HepG2 (cell line): ENCODE results near the gene TNIP1.

Experiments used
- BORCS8-MEF2B ChIP-seq: sonication (generic); formaldehyde crosslinking; IDR thresholded peaks from 2 replicates; pipeline ENCODE4 v1.8.0; 2022; ENCODE audit warnings: mild to moderate bottlenecking, missing genetic modification reagents
- CC2D1A ChIP-seq: sonication (generic); formaldehyde crosslinking; IDR thresholded peaks from 2 replicates; pipeline ENCODE4 v1.8.1; 2023; ENCODE audit warnings: mild to moderate bottlenecking, missing genetic modification reagents
- FIP1L1 ChIP-seq: fragments of 200-400 bp; formaldehyde crosslinking; IDR thresholded peaks from 2 replicates; pipeline ENCODE4 v1.6.1; 2018; ENCODE audit warnings: low read depth, mild to moderate bottlenecking, low read length, moderate library complexity, borderline replicate concordance; ENCODE audit not compliant: insufficient read depth
- HCFC1 ChIP-seq: fragments of 150-350 bp; IDR thresholded peaks from 2 replicates; pipeline ENCODE4 v1.6.1; 2014; ENCODE audit warnings: low read depth, low read length
- NR2F1 ChIP-seq, 2 experiments: fragments of 450-650 bp in 1 of 2; formaldehyde crosslinking in 1 of 2; IDR thresholded peaks; 2 replicates each; pipeline versions ENCODE4 v1.5.0 to v1.6.1; 2016 to 2020; ENCODE audit warnings: mild to moderate bottlenecking in 1 of 2, missing compliant biosample characterization in 1 of 2, missing genetic modification reagents in 1 of 2, moderate library complexity in 1 of 2
- PHF20 ChIP-seq: sonication (generic); formaldehyde crosslinking; IDR thresholded peaks from 2 replicates; pipeline ENCODE4 v1.5.0; 2020; ENCODE audit warnings: mild to moderate bottlenecking, missing genetic modification reagents
- POLR2A ChIP-seq, 2 experiments: IDR thresholded peaks; 2 replicates each; pipeline ENCODE4 v1.6.1; 2011; ENCODE audit warnings: low read depth in 2 of 2, low read length in 2 of 2, mild to moderate bottlenecking in 1 of 2, moderate library complexity in 1 of 2; ENCODE audit not compliant: insufficient read depth in 1 of 2
- POLR2AphosphoS5 ChIP-seq: IDR thresholded peaks from 2 replicates; pipeline ENCODE4 v1.6.1; 2012; ENCODE audit warnings: low read depth, low read length
- SP4 ChIP-seq: sonication (generic); formaldehyde crosslinking; IDR thresholded peaks from 2 replicates; pipeline ENCODE4 v1.8.1; 2023; ENCODE audit warnings: mild to moderate bottlenecking, missing genetic modification reagents
- ZNF138 ChIP-seq: sonication (generic); formaldehyde crosslinking; IDR thresholded peaks from 2 replicates; pipeline ENCODE4 v1.5.0; 2020; ENCODE audit warnings: mild to moderate bottlenecking, low read depth, missing genetic modification reagents
- ZNF282 ChIP-seq: fragments of 450-650 bp; IDR thresholded peaks from 2 replicates; pipeline ENCODE4 v1.6.1; 2018; ENCODE audit not compliant: partially characterized antibody
- ZNF7 ChIP-seq: IDR thresholded peaks from 2 replicates; pipeline ENCODE4 v1.6.1; 2016; ENCODE audit warnings: missing biosample characterization, missing genetic modification reagents
- TF ChIP-seq, protein P1 (sequence below): sonication (generic); formaldehyde crosslinking; IDR thresholded peaks from 2 replicates; pipeline ENCODE4 v1.5.0; 2020; ENCODE audit warnings: mild to moderate bottlenecking, missing genetic modification reagents, moderate library complexity

GRCh38 chr5:151058301-151058700, 22.5 kb downstream of the TNIP1 start:
- TF ChIP-seq CC2D1A (CRISPR knock-in tag) = no peak
- no peak for TF ChIP-seq POLR2A (IDR thresholded peaks at IDR 0.05; ENCODE audit: insufficient read depth in 1 of 2, low read depth in 2 of 2, low read length in 2 of 2)
- TF ChIP-seq BORCS8-MEF2B (CRISPR knock-in tag) = no peak
- TF ChIP-seq ZNF7 (CRISPR knock-in tag) = no peak
- TF ChIP-seq, protein P1, sequence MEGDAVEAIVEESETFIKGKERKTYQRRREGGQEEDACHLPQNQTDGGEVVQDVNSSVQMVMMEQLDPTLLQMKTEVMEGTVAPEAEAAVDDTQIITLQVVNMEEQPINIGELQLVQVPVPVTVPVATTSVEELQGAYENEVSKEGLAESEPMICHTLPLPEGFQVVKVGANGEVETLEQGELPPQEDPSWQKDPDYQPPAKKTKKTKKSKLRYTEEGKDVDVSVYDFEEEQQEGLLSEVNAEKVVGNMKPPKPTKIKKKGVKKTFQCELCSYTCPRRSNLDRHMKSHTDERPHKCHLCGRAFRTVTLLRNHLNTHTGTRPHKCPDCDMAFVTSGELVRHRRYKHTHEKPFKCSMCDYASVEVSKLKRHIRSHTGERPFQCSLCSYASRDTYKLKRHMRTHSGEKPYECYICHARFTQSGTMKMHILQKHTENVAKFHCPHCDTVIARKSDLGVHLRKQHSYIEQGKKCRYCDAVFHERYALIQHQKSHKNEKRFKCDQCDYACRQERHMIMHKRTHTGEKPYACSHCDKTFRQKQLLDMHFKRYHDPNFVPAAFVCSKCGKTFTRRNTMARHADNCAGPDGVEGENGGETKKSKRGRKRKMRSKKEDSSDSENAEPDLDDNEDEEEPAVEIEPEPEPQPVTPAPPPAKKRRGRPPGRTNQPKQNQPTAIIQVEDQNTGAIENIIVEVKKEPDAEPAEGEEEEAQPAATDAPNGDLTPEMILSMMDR (CRISPR knock-in tag) = no peak
- no peak for TF ChIP-seq FIP1L1
- TF ChIP-seq POLR2AphosphoS5 = no peak
- no peak for TF ChIP-seq PHF20
- no peak for TF ChIP-seq HCFC1
- TF ChIP-seq SP4 (CRISPR knock-in tag) = no peak
- TF ChIP-seq ZNF282 = no peak
- no peak for TF ChIP-seq NR2F1 (CRISPR knock-in tag; IDR thresholded peaks at IDR 0.05)
- no peak for TF ChIP-seq ZNF138 (CRISPR knock-in tag)
